Measurements from ENCODE around the gene TNFRSF25.
"Not testable (repeated sequence)": the region's sequence is repeated elsewhere in the genome, so short reads cannot be mapped to it uniquely, and the experiment has no call there.

DNA sequence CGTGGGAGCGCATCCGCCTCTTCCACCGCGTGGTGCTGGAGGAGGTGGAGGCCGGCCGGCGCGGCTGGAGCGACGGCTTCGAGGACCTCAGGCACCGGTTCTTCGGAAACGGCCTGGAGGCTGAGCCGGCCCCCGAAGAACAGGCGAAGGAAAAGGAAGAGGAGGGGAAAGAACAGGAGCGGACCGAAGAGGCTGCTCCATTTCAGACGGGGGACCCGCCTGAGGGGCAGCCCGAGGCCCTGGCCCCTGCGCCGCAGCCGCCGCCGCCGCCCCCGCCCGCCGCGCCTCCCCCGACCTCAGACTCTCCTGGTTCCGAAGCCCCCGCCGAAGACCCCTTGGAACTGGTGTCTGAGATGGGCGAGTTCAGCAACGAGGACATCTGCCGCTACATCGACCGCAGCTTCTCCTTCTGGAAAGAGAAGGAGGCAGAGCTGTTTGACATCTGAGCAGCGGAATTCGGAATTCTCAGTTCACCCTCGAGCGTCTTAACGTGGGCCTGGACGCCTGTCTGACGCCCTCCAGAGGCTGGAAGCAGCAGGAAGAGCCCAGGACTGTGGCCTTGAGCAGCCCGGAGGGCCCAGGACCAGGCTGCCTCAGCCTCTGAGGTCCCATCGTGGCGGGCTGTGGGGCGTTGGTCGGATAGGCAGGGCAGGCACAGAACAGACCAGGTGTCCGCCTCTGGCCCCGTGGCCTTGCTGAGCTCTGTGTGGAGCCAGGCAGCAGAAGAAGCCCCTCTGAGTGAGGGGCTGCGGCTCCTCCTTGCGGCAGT is 10.0 kb downstream of the TNFRSF25 start:
- TF ChIP-seq, protein P1, sequence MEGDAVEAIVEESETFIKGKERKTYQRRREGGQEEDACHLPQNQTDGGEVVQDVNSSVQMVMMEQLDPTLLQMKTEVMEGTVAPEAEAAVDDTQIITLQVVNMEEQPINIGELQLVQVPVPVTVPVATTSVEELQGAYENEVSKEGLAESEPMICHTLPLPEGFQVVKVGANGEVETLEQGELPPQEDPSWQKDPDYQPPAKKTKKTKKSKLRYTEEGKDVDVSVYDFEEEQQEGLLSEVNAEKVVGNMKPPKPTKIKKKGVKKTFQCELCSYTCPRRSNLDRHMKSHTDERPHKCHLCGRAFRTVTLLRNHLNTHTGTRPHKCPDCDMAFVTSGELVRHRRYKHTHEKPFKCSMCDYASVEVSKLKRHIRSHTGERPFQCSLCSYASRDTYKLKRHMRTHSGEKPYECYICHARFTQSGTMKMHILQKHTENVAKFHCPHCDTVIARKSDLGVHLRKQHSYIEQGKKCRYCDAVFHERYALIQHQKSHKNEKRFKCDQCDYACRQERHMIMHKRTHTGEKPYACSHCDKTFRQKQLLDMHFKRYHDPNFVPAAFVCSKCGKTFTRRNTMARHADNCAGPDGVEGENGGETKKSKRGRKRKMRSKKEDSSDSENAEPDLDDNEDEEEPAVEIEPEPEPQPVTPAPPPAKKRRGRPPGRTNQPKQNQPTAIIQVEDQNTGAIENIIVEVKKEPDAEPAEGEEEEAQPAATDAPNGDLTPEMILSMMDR (IDR thresholded peaks at IDR 0.05): not testable (repeated sequence)
- TF ChIP-seq POLR2A (IDR thresholded peaks at IDR 0.05): not testable (repeated sequence)
